ENCODE results near the gene ATP5PO. TPM values are rescaled to one million over a fixed set of nuclear protein-coding genes. Genes with fewer than 3 reads are reported as not detected.

Gene ATP5PO
- total and polyA plus RNA-seq, 2 of the 13 experiments (the other 11 are each of a cell fraction or from before 2014, with no cell fraction given), result 256 to 297 TPM

DNA sequence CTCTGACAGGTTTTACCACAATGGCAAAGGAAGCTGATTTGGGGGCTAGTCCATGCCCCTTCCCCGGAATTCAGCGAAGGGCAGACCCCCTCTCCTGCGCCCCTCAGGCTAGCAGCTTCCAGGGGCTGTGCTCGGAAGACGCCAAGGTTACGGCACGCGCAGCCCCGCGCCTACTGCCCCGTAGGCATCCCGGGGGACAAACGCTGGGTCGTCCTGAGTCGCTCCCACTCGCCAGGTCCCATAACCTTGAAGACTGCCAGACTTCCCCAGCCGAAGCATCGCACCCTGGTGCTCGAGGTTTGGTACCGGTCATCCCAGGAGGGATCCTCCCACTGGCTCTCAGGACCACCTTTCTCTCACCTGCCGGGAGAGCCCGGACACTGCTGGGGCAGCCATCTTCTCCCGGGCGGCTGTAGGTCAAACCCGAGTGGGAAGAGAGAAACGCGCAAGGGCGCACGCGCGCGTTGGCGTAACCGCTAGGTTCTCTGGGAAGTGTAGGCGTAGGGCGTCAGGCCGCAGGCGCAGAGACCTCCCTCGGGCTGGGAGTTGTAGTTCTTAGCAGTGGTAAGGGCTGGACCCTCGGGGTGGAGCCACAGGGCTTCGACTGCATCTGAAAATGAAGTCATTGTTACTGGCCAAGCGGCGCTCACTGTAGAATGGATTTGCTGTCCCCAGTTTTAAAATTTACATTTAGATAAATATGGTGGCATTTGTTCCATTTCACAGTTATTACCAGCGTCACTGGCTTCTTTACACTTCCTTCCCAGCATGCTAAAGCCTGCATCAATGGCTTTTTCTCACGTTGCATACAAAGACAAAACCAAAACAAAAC, at the start of gene ATP5PO (continued):
- TF ChIP-seq, protein P1, sequence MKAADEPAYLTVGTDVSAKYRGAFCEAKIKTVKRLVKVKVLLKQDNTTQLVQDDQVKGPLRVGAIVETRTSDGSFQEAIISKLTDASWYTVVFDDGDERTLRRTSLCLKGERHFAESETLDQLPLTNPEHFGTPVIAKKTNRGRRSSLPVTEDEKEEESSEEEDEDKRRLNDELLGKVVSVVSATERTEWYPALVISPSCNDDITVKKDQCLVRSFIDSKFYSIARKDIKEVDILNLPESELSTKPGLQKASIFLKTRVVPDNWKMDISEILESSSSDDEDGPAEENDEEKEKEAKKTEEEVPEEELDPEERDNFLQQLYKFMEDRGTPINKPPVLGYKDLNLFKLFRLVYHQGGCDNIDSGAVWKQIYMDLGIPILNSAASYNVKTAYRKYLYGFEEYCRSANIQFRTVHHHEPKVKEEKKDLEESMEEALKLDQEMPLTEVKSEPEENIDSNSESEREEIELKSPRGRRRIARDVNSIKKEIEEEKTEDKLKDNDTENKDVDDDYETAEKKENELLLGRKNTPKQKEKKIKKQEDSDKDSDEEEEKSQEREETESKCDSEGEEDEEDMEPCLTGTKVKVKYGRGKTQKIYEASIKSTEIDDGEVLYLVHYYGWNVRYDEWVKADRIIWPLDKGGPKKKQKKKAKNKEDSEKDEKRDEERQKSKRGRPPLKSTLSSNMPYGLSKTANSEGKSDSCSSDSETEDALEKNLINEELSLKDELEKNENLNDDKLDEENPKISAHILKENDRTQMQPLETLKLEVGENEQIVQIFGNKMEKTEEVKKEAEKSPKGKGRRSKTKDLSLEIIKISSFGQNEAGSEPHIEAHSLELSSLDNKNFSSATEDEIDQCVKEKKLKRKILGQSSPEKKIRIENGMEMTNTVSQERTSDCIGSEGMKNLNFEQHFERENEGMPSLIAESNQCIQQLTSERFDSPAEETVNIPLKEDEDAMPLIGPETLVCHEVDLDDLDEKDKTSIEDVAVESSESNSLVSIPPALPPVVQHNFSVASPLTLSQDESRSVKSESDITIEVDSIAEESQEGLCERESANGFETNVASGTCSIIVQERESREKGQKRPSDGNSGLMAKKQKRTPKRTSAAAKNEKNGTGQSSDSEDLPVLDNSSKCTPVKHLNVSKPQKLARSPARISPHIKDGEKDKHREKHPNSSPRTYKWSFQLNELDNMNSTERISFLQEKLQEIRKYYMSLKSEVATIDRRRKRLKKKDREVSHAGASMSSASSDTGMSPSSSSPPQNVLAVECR (CRISPR knock-in tag; IDR thresholded peaks at IDR 0.05; ENCODE audit: borderline replicate concordance), result peak; percentile 81; the same call in 1 of the 2 replicates
- TF ChIP-seq ELF3 (CRISPR knock-in tag; IDR thresholded peaks at IDR 0.05) (0 out of 2 replicates have a peak, but pooled peaks have one; percentile 10), SMARCE1 (IDR thresholded peaks at IDR 0.05; ENCODE audit: borderline replicate concordance) (no peak), KLF13 (CRISPR knock-in tag; IDR thresholded peaks at IDR 0.05) (0 out of 2 replicates have a peak, but pooled peaks have one; percentile 53), HOXA9 (CRISPR knock-in tag; IDR thresholded peaks at IDR 0.05; ENCODE audit: borderline replicate concordance) (no peak), ZNF230 (CRISPR knock-in tag; IDR thresholded peaks at IDR 0.05) (no peak), ZNF891 (CRISPR knock-in tag; IDR thresholded peaks at IDR 0.05) (peak; percentile 85), MBNL3 (CRISPR knock-in tag; conservative IDR thresholded peaks at IDR 0.05) (no peak), TOE1 (CRISPR knock-in tag; IDR thresholded peaks at IDR 0.05) (no peak), KMT2B (CRISPR knock-in tag; IDR thresholded peaks at IDR 0.05) (peak; percentile 77), ZZZ3 (CRISPR knock-in tag; IDR thresholded peaks at IDR 0.05; ENCODE audit: borderline replicate concordance) (no peak; the same call in 1 of the 2 replicates), THAP11 (CRISPR knock-in tag; IDR thresholded peaks at IDR 0.05) (peak; percentile 100), RFXAP (CRISPR knock-in tag; IDR thresholded peaks at IDR 0.05; ENCODE audit: borderline replicate concordance) (no peak; the same call in 1 of the 2 replicates), ZFY (CRISPR knock-in tag; IDR thresholded peaks at IDR 0.05) (no peak; the same call in 1 of the 2 replicates), ZNF83 (CRISPR knock-in tag; IDR thresholded peaks at IDR 0.05; ENCODE audit: borderline replicate concordance) (peak; percentile 56; the same call in 1 of the 2 replicates), RFX3 (CRISPR knock-in tag; IDR thresholded peaks at IDR 0.05) (0 out of 2 replicates have a peak, but pooled peaks have one; percentile 12)
- TF ChIP-seq, protein P2, sequence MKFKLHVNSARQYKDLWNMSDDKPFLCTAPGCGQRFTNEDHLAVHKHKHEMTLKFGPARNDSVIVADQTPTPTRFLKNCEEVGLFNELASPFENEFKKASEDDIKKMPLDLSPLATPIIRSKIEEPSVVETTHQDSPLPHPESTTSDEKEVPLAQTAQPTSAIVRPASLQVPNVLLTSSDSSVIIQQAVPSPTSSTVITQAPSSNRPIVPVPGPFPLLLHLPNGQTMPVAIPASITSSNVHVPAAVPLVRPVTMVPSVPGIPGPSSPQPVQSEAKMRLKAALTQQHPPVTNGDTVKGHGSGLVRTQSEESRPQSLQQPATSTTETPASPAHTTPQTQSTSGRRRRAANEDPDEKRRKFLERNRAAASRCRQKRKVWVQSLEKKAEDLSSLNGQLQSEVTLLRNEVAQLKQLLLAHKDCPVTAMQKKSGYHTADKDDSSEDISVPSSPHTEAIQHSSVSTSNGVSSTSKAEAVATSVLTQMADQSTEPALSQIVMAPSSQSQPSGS (CRISPR knock-in tag; IDR thresholded peaks at IDR 0.05), result peak; percentile 77; the same call in 1 of the 2 replicates
- TF ChIP-seq, protein P3, sequence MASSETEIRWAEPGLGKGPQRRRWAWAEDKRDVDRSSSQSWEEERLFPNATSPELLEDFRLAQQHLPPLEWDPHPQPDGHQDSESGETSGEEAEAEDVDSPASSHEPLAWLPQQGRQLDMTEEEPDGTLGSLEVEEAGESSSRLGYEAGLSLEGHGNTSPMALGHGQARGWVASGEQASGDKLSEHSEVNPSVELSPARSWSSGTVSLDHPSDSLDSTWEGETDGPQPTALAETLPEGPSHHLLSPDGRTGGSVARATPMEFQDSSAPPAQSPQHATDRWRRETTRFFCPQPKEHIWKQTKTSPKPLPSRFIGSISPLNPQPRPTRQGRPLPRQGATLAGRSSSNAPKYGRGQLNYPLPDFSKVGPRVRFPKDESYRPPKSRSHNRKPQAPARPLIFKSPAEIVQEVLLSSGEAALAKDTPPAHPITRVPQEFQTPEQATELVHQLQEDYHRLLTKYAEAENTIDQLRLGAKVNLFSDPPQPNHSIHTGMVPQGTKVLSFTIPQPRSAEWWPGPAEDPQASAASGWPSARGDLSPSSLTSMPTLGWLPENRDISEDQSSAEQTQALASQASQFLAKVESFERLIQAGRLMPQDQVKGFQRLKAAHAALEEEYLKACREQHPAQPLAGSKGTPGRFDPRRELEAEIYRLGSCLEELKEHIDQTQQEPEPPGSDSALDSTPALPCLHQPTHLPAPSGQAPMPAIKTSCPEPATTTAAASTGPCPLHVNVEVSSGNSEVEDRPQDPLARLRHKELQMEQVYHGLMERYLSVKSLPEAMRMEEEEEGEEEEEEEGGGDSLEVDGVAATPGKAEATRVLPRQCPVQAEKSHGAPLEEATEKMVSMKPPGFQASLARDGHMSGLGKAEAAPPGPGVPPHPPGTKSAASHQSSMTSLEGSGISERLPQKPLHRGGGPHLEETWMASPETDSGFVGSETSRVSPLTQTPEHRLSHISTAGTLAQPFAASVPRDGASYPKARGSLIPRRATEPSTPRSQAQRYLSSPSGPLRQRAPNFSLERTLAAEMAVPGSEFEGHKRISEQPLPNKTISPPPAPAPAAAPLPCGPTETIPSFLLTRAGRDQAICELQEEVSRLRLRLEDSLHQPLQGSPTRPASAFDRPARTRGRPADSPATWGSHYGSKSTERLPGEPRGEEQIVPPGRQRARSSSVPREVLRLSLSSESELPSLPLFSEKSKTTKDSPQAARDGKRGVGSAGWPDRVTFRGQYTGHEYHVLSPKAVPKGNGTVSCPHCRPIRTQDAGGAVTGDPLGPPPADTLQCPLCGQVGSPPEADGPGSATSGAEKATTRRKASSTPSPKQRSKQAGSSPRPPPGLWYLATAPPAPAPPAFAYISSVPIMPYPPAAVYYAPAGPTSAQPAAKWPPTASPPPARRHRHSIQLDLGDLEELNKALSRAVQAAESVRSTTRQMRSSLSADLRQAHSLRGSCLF (CRISPR knock-in tag; IDR thresholded peaks at IDR 0.05; ENCODE audit: borderline replicate concordance), result no peak
